T-helper 1 cell treated with Interleukin-12 subunit alpha and Interleukin-12 subunit beta and Interleukin-4 antibody, amounts not matched to agents 30 ng/mL and 1 ng/mL, for 36 hours (primary cell): ENCODE measurements around the gene HIC1. TPM values are rescaled to one million over a fixed set of nuclear protein-coding genes. Genes with fewer than 3 reads are reported as not detected.

Experiments used
- intact Hi-C: fragments of 100-400 bp; cut with micrococcal nuclease; formaldehyde crosslinking; loops from one replicate; pipeline ENCODE4 v1.15.1; 2024
- total RNA-seq: library from RNA; stranded (reverse); gene quantifications from 2 replicates; pipeline ENCODE4 v1.2.3, GENCODE V29; 2022

HIC1 gene
- total RNA-seq, 1 donor from 2014 or later = 105 TPM

DNA sequence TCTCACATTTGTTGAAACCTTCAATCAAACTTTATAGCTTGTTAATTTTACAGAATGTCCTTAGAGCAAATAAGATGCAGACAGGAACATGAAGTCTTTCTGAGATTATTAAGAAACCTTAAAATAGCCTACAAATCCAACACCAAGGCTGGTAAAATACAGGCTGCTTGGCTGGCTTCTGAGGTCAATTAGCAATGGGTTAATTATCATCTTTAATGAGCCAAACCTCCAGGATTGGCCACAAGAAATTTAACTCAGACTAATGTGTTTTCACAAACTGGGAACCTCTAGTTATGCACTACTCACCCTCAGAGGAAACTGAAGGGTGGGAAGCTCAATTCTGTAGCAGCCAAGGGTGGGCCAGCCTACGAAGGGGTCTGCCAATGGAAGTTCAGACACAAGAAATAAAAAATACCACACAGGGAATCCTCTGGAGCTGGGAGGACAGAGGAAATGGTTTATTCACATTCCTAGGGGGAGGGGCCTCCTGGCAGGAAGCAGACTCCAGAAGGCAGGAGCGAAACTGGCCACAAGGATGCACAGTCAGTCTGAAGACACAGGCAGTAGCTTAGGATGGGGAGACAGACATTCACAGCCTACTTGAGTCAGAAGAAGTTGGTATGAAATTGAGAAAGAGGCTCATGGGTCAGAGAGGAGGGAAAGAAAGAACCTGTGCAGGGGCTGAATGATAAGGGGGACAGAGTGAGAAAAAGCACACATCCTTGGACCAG, 36.1 kb downstream of the HIC1 start:
- intact Hi-C loops = no loop called here

DNA sequence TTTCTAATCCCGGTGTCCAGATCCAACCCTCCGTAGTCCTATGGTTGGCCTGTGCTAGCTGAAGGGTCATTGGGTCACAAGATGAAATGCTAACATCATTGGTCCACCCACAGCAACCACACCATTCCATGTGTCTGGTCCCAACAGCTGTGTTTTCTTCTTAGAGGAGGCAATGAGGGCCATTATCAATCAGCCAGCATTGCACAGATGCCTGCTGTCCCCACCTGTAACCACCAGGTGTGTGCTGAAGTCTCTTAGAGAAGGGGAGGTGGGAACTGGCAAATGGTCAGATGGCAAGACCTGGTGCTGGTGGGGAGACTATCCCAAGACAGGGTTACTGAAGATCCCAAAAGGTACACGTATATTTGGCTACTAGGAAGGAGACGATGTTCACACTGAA, 37.4 kb downstream of the HIC1 start:
- intact Hi-C loops = no loop called here

GRCh38 chr17:2093349-2093748, 38.4 kb downstream of the HIC1 start:
- intact Hi-C loops = no loop called here

DNA sequence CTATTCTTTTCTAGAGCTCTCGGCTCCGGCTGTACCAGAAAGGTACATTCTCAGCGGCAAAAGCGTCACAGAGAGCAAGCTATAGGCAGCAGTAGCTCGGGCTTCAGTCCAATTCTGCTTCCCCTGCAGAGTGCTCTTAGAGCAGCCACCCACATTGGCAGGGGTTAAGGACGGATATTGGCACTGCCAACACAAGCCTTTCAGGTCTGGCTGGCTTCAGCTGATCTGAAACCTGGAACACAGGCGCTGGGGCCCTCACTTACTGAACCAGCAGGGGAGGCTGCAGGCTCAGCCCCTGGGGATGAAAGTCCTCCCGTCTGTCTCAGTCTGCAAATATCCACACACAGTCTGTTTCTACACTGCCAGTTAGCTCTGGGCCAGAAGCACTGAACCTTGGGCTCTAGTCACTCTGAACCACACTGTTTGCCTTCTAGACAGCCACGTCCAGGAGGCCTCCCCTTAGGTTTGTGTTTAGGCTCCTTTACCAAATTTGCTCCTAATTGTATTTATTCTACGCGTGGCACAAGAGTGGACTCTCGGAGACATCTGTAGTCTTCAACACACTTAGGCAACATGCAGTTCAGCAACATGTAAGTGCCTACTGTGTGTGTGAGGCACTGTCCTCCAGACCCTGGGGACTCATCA, 40.1 kb downstream of the HIC1 start:
- intact Hi-C loops = no loop called here

- intact Hi-C loops = no loop called here
Measured at GRCh38 chr17:2095536-2095910, 40.6 kb downstream of the HIC1 start.

- intact Hi-C loops = loop anchor here (1.0 kb wide), 1 partner anchor 12 kb away; no protein-coding TSS in a partner anchor
Measured at GRCh38 chr17:2101448-2102257, 46.8 kb downstream of the HIC1 start.

- intact Hi-C loops = no loop called here
Measured at GRCh38 chr17:2102931-2103809, 48.3 kb downstream of the HIC1 start.

- intact Hi-C loops = no loop called here
Measured at GRCh38 chr17:2105663-2106062, 50.8 kb downstream of the HIC1 start.

GRCh38 chr17:2106308-2106955, 51.5 kb downstream of the HIC1 start:
- intact Hi-C loops = no loop called here

DNA sequence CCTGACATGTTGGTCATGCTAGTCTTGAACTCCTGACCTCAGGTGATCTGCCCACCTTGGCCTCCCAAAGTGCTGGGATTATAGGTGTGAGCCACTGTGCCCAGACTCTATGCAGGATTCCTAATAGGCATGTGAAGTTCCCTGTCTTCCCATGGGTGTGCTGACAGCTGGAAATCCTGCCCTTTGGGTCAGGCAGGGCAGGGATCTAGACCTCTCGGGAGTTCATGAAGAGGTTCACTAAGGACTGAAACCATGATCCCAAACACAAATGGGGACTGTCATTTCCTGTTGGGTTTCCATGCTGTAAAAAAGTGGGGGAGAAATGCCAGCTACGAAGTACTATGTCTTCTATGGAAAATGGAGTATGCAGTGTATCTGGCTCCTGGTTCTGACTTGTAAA, 52.1 kb downstream of the HIC1 start:
- intact Hi-C loops = no loop called here

DNA sequence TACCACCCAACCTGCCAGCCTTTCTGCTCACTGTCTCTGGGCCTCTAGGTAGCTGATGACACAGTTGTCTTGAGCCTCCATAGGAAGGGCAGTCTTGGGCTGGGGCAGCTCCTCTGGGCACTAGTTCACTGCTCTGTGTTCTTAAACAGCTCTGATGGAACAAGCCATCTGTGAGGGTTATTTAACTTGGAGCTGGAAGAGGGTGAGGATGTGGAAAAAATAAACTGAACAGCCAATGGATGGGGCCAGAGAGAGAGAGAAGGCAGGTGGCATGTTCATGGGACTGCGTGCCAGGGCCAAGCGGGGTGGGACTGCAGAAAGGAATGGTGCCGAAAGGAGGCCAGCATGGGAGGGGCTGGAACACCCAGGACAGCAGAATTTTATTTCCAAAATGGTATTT, 52.6 kb downstream of the HIC1 start:
- intact Hi-C loops = no loop called here

GRCh38 chr17:2108170-2108569, 53.3 kb downstream of the HIC1 start:
- intact Hi-C loops = no loop called here

DNA sequence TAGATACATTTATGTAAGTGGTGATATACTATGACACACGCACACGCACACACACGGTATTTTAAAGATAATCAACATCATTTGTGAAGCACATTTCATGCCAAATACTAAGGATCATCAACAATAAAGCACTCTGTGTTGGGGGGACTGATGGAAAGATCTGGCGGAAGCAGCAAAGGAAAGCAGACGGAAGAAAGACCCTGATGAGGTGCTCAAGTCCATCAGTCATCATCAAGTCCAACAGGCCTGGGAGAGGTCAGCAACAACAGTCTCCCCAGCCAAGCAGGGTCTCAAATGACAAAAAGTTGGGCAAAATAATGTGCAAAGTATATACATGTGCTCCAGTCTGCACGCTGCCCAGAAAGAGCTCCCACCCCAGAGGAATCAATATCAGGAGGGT, 55.5 kb downstream of the HIC1 start:
- intact Hi-C loops = no loop called here

- intact Hi-C loops = no loop called here
Measured at GRCh38 chr17:2111691-2112090, 56.8 kb downstream of the HIC1 start.

Other genes starting within 250 kb of the HIC1 start
- gene SMYD4, start 225.2 kb upstream of the HIC1 start, total RNA-seq = 39.8 and 40.9 TPM in 2 replicates
- gene RPA1, start 225.1 kb upstream of the HIC1 start, total RNA-seq = 260 and 281 TPM in 2 replicates
- 1.5 and 1.6 TPM in 2 replicates for gene RTN4RL1, start 29.8 kb upstream of the HIC1 start, total RNA-seq
- gene DPH1, start 24.9 kb upstream of the HIC1 start, total RNA-seq = 48.8 and 52.3 TPM in 2 replicates
- 48.8 and 51.0 TPM in 2 replicates for gene OVCA2, start 13.1 kb upstream of the HIC1 start, total RNA-seq
- gene SMG6, start 248.7 kb downstream of the HIC1 start, total RNA-seq = 42.1 and 47.9 TPM in 2 replicates
- 18.7 and 19.0 TPM in 2 replicates for gene SRR, start 248.8 kb downstream of the HIC1 start, total RNA-seq